HEK293 (cell line): ENCODE results near the gene ZNF462.

Experiments
- CTCF ChIA-PET: fragments of 350-600 bp; formaldehyde crosslinking; extraction: SDS; loops from one replicate; lab custom pipeline; 2021; ENCODE audit warnings: antibody characterized with exemption; lab: Yijun Ruan, JAX
- POLR2A ChIA-PET: fragments of 300-600 bp; formaldehyde crosslinking; extraction: SDS; loops from one replicate; lab custom pipeline; 2020; ENCODE audit warnings: antibody characterized with exemption, inconsistent platforms; lab: Yijun Ruan, JAX
- H3K27ac ChIP-seq: fragments of 200-500 bp; sonication (Bioruptor generic); 2 replicates; pipeline ENCODE4 v1.5.1; 2014; ENCODE audit warnings: low read depth, low read length, control low read depth, inconsistent platforms; ENCODE audit errors: extremely low read depth
- H3K36me3 ChIP-seq, 2 experiments: fragments of 200-500 bp in 1 of 2; sonication (Bioruptor generic) in 1 of 2; 1 replicate in 1 of 2; 2 replicates in 1 of 2; pipeline ENCODE4 v1.5.1; 2014 to 2017; ENCODE audit warnings: inconsistent platforms in 2 of 2, low read length in 2 of 2; ENCODE audit not compliant: control insufficient read depth in 2 of 2, insufficient read depth in 1 of 2
- H3K4me1 ChIP-seq: fragments of 200-500 bp; sonication (Bioruptor generic); 2 replicates; pipeline ENCODE4 v1.5.1; 2014; ENCODE audit warnings: mild to moderate bottlenecking, low read length, inconsistent platforms; ENCODE audit not compliant: control insufficient read depth, insufficient read depth
- H3K4me3 ChIP-seq: 2 replicates; pipeline ENCODE4 v1.5.1; 2011; ENCODE audit warnings: low read depth, mild to moderate bottlenecking, control low read depth, low read length, moderate library complexity
- H3K9me3 ChIP-seq: fragments of 200-500 bp; sonication (Bioruptor generic); 2 replicates; pipeline ENCODE4 v1.5.1; 2014; ENCODE audit warnings: low read depth, low read length, inconsistent platforms; ENCODE audit not compliant: control insufficient read depth, insufficient read depth
- IKZF3 ChIP-seq: fragments of 450-650 bp; IDR thresholded peaks from 2 replicates; pipeline ENCODE4 v1.5.0; 2018; ENCODE audit warnings: missing biosample characterization, mild to moderate bottlenecking, missing genetic modification characterization, moderate library complexity
- MEIS1 ChIP-seq: sonication (generic); formaldehyde crosslinking; IDR thresholded peaks from 2 replicates; pipeline ENCODE4 v1.8.1; 2022; ENCODE audit warnings: missing genetic modification reagents, mild to moderate bottlenecking, borderline replicate concordance
- OSR2 ChIP-seq: fragments of 450-650 bp; formaldehyde crosslinking; IDR thresholded peaks from 2 replicates; pipeline ENCODE4 v1.5.1; 2016; ENCODE audit warnings: missing biosample characterization, missing genetic modification characterization
- REPIN1 ChIP-seq: fragments of 450-650 bp; formaldehyde crosslinking; IDR thresholded peaks from 2 replicates; pipeline ENCODE4 v1.5.1; 2017; ENCODE audit warnings: missing biosample characterization, missing genetic modification characterization, low read depth
- ZBTB26 ChIP-seq: fragments of 450-650 bp; formaldehyde crosslinking; optimal IDR thresholded peaks from 2 replicates; pipeline ENCODE3; 2016; ENCODE audit warnings: missing biosample characterization, mild to moderate bottlenecking, missing genetic modification characterization
- ZNF112 ChIP-seq: fragments of 450-650 bp; formaldehyde crosslinking; IDR thresholded peaks from 2 replicates; pipeline ENCODE4 v1.5.0; 2017; ENCODE audit warnings: missing biosample characterization, missing genetic modification characterization
- ZNF148 ChIP-seq: fragments of 450-650 bp; formaldehyde crosslinking; IDR thresholded peaks from 2 replicates; pipeline ENCODE4 v1.5.0; 2017; ENCODE audit warnings: missing biosample characterization, missing genetic modification characterization, borderline replicate concordance
- ZNF292 ChIP-seq: fragments of 450-650 bp; formaldehyde crosslinking; IDR thresholded peaks from 2 replicates; pipeline ENCODE4 v1.5.1; 2016; ENCODE audit warnings: low read depth, missing biosample characterization, missing genetic modification characterization, borderline replicate concordance
- ZNF302 ChIP-seq: fragments of 450-650 bp; formaldehyde crosslinking; IDR thresholded peaks from 2 replicates; pipeline ENCODE4 v1.5.1; 2016; ENCODE audit warnings: missing biosample characterization, missing genetic modification characterization, low read depth
- ZNF324 ChIP-seq: fragments of 450-650 bp; formaldehyde crosslinking; IDR thresholded peaks from 2 replicates; pipeline ENCODE4 v1.5.1; 2016; ENCODE audit warnings: missing biosample characterization, missing genetic modification characterization
- ZNF362 ChIP-seq: fragments of 450-650 bp; formaldehyde crosslinking; IDR thresholded peaks from 2 replicates; pipeline ENCODE4 v1.5.1; 2016; ENCODE audit warnings: missing biosample characterization, missing genetic modification characterization
- ZNF423 ChIP-seq: fragments of 450-650 bp; formaldehyde crosslinking; IDR thresholded peaks from 2 replicates; pipeline ENCODE4 v1.5.1; 2016; ENCODE audit warnings: missing biosample characterization, missing genetic modification characterization
- ZNF518A ChIP-seq: fragments of 450-650 bp; formaldehyde crosslinking; conservative IDR thresholded peaks from 2 replicates; pipeline ENCODE4 v1.5.1; 2016; ENCODE audit warnings: low read depth, missing biosample characterization, missing genetic modification characterization
- ZNF560 ChIP-seq: fragments of 450-650 bp; formaldehyde crosslinking; IDR thresholded peaks from 2 replicates; pipeline ENCODE4 v1.5.1; 2017; ENCODE audit warnings: missing biosample characterization, missing genetic modification characterization, borderline replicate concordance
- ZNF571 ChIP-seq: fragments of 450-650 bp; formaldehyde crosslinking; IDR thresholded peaks from 2 replicates; pipeline ENCODE4 v1.5.0; 2017; ENCODE audit warnings: missing biosample characterization, missing genetic modification characterization
- ZNF660 ChIP-seq: fragments of 450-650 bp; IDR thresholded peaks from 2 replicates; pipeline ENCODE4 v1.5.1; 2018; ENCODE audit warnings: missing biosample characterization, mild to moderate bottlenecking, missing genetic modification characterization
- ZNF670 ChIP-seq: fragments of 450-650 bp; formaldehyde crosslinking; IDR thresholded peaks from 2 replicates; pipeline ENCODE4 v1.5.1; 2016; ENCODE audit warnings: missing biosample characterization, missing genetic modification characterization, low read depth
- ZXDB ChIP-seq: fragments of 450-650 bp; formaldehyde crosslinking; IDR thresholded peaks from 2 replicates; pipeline ENCODE4 v1.5.1; 2016; ENCODE audit warnings: missing biosample characterization, missing genetic modification characterization
- TF ChIP-seq, protein P1 (sequence below): fragments of 450-650 bp; formaldehyde crosslinking; IDR thresholded peaks from 2 replicates; pipeline ENCODE4 v1.5.1; 2016; ENCODE audit warnings: missing biosample characterization, missing genetic modification characterization, low read depth
- TF ChIP-seq, protein P2 (sequence below): fragments of 450-650 bp; formaldehyde crosslinking; IDR thresholded peaks from 2 replicates; pipeline ENCODE4 v1.5.1; 2016; ENCODE audit warnings: missing biosample characterization, missing genetic modification characterization
- TF ChIP-seq, protein P3 (sequence below): fragments of 450-650 bp; formaldehyde crosslinking; IDR thresholded peaks from 2 replicates; pipeline ENCODE4 v1.5.1; 2016; ENCODE audit warnings: missing biosample characterization, missing genetic modification characterization

The ZNF462 gene

GRCh38 chr9:106927916-106928315 lies 65.0 kb downstream of the ZNF462 start:
- H3K36me3 ChIP-seq: peaks cover 3 to 87% of the 10 kb centered on the region in 2 experiments; a peak in 1 of 3 replicates
- POLR2A ChIA-PET: no interaction called here
- no peak for TF ChIP-seq REPIN1 (tag by site-specific recombination)
- no peak for TF ChIP-seq ZNF660 (tag by site-specific recombination)
- no peak for TF ChIP-seq IKZF3 (tag by site-specific recombination)
- TF ChIP-seq ZXDB: no peak
- TF ChIP-seq, protein P1, sequence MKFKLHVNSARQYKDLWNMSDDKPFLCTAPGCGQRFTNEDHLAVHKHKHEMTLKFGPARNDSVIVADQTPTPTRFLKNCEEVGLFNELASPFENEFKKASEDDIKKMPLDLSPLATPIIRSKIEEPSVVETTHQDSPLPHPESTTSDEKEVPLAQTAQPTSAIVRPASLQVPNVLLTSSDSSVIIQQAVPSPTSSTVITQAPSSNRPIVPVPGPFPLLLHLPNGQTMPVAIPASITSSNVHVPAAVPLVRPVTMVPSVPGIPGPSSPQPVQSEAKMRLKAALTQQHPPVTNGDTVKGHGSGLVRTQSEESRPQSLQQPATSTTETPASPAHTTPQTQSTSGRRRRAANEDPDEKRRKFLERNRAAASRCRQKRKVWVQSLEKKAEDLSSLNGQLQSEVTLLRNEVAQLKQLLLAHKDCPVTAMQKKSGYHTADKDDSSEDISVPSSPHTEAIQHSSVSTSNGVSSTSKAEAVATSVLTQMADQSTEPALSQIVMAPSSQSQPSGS (tag by site-specific recombination): no peak
- TF ChIP-seq OSR2: no peak
- TF ChIP-seq, protein P2, sequence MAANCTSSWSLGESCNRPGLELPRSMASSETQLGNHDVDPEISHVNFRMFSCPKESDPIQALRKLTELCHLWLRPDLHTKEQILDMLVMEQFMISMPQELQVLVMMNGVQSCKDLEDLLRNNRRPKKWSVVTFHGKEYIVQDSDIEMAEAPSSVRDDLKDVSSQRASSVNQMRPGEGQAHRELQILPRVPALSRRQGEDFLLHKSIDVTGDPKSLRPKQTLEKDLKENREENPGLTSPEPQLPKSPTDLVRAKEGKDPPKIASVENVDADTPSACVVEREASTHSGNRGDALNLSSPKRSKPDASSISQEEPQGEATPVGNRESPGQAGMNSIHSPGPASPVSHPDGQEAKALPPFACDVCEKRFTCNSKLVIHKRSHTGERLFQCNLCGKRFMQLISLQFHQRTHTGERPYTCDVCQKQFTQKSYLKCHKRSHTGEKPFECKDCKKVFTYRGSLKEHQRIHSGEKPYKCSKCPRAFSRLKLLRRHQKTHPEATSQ (tag by site-specific recombination): no peak
- no peak for TF ChIP-seq ZNF112 (tag by site-specific recombination)
- TF ChIP-seq ZNF670 (tag by site-specific recombination): no peak
- TF ChIP-seq ZNF423 (tag by site-specific recombination): no peak
- no peak for TF ChIP-seq ZNF560 (tag by site-specific recombination)
- TF ChIP-seq ZNF518A (tag by site-specific recombination): no peak
- TF ChIP-seq MEIS1 (CRISPR knock-in tag): no peak
- TF ChIP-seq ZNF148 (tag by site-specific recombination): no peak
- CTCF ChIA-PET: no interaction called here
- H3K27ac ChIP-seq: no peak overlapping the region
- H3K4me3 ChIP-seq: no peak overlapping the region
- H3K4me1 ChIP-seq: no peaks in the 10 kb centered on the region
- H3K9me3 ChIP-seq: no peaks in the 10 kb centered on the region

DNA sequence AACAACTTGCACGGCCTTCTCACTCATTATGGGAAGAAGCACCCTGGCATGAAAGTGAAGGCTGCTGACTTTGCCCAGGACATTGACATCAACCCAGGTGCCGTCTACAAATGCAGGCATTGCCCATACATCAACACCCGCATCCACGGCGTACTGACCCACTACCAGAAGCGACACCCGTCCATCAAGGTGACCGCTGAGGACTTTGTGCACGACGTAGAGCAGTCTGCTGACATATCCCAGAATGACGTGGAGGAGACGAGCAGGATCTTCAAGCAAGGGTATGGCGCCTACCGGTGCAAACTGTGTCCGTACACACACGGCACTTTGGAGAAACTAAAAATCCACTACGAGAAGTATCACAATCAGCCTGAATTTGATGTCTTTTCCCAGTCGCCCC lies 65.4 kb downstream of the ZNF462 start:
- POLR2A ChIA-PET: no interaction called here
- Histone ChIP-seq H3K9me3 (no peaks in the 10 kb centered on the region), H3K27ac (no peak overlapping the region), H3K4me3 (no peak overlapping the region), H3K4me1 (no peaks in the 10 kb centered on the region), H3K36me3 (peaks cover 3 to 84% of the 10 kb centered on the region in 2 experiments; a peak in 1 of 3 replicates)
- CTCF ChIA-PET: no interaction called here
- TF ChIP-seq ZNF571 (no peak), ZNF362 (no peak), ZBTB26 (tag by site-specific recombination) (no peak), ZNF292 (tag by site-specific recombination) (no peak), ZNF324 (tag by site-specific recombination) (no peak), ZNF302 (no peak)
- TF ChIP-seq, protein P3, sequence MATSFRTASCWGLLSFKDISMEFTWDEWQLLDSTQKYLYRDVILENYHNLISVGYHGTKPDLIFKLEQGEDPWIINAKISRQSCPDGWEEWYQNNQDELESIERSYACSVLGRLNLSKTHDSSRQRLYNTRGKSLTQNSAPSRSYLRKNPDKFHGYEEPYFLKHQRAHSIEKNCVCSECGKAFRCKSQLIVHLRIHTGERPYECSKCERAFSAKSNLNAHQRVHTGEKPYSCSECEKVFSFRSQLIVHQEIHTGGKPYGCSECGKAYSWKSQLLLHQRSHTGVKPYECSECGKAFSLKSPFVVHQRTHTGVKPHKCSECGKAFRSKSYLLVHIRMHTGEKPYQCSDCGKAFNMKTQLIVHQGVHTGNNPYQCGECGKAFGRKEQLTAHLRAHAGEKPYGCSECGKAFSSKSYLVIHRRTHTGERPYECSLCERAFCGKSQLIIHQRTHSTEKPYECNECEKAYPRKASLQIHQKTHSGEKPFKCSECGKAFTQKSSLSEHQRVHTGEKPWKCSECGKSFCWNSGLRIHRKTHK (tag by site-specific recombination): no peak
